Mammary epithelial cell (primary cell): Measurements from ENCODE around the gene MZB1.

ENCODE experiments used
- CTCF ChIP-seq, 2 donors: IDR thresholded peaks in 1 of 2; conservative IDR thresholded peaks in 1 of 2; 2 replicates each; pipeline ENCODE4 v1.5.1; 2011 to 2012; ENCODE audit warnings: inconsistent platforms in 2 of 2, low read length in 2 of 2, mild to moderate bottlenecking in 2 of 2, control low read depth in 1 of 2, low read depth in 1 of 2; ENCODE audit not compliant: insufficient read depth in 1 of 2; ENCODE audit errors: extremely low read depth in 1 of 2
- EZH2 ChIP-seq: IDR thresholded peaks from 2 replicates; pipeline ENCODE4 v1.6.1; 2012; ENCODE audit warnings: low read length, inconsistent platforms, borderline replicate concordance

DNA sequence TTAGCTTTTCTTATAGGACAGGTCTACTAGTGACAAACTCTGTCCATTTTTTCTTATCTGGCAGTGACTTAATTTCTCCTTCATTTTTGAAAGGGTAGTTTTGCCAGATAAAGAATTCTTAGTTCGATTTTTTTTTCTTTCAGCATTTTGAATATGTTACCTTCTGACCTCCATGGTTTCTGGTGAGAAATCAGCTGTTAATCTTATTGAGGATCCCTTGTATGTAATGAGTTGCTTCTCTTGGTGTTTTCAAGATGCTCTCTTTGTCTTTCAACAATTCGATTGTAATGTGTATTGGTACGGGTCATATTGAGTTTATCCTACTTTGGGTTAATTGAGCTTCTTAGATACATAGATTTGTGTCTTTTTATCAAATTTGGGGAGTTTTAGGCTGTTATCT lies 35.5 kb downstream of the MZB1 start:
- TF ChIP-seq CTCF (conservative IDR thresholded peaks at IDR 0.05 in 1 of 2, IDR thresholded peaks at IDR 0.05 in 1 of 2; ENCODE audit: extremely low read depth in 1 of 2, insufficient read depth in 1 of 2, low read depth in 1 of 2, low read length in 2 of 2) (no peak), EZH2 (no peak)
